ENCODE data around the gene PIWIL4. TPM values are rescaled to one million over a fixed set of nuclear protein-coding genes. Genes with fewer than 3 reads are reported as not detected.
"Not testable (repeated sequence)": the region's sequence is repeated elsewhere in the genome, so short reads cannot be mapped to it uniquely, and the experiment has no call there.

PIWIL4 gene
- total RNA-seq, 3 donors from 2014 or later, result 4.8 to 6.7 (median 5.6) TPM

GRCh38 chr11:94638301-94638901 lies 71.2 kb downstream of the PIWIL4 start:
- intact Hi-C loops (cut with DNase I; ENCODE audit: low total_unique reads), result no loop called here
- H3K4me3 ChIP-seq, result peak overlapping the region in 2 of 3 donors; percentile 5 to 44

GRCh38 chr11:94638902-94639373 lies 71.8 kb downstream of the PIWIL4 start:
- Histone ChIP-seq H3K27me3 (no peaks in the 10 kb centered on the region), H3K36me3 (no peaks in the 10 kb centered on the region), H3K4me3 (peak overlapping the region in 2 of 3 donors; percentile 5 to 44), H3K4me1 (no peaks in the 10 kb centered on the region), H3K27ac (peak overlapping the region; percentile 61 to 79), H3K9me3 (no peaks in the 10 kb centered on the region)
- TF ChIP-seq CTCF (IDR thresholded peaks at IDR 0.05) (no peak), POLR2A (IDR thresholded peaks at IDR 0.05) (no peak), POLR2AphosphoS5 (IDR thresholded peaks at IDR 0.05) (no peak)
- intact Hi-C loops (cut with DNase I; ENCODE audit: low total_unique reads), result no loop called here
- DNase-seq (ENCODE audit: low spot score in 2 of 2), result no peak

More at GRCh38 chr11:94638301-94638901, 71.2 kb downstream of the PIWIL4 start:
- H3K27me3 ChIP-seq, result no peaks in the 10 kb centered on the region
- no peaks in the 10 kb centered on the region for H3K4me1 ChIP-seq
- TF ChIP-seq CTCF (IDR thresholded peaks at IDR 0.05) (no peak), POLR2AphosphoS5 (IDR thresholded peaks at IDR 0.05) (no peak), POLR2A (IDR thresholded peaks at IDR 0.05) (no peak)
- peak overlapping the region; percentile 61 to 79 for H3K27ac ChIP-seq
- H3K36me3 ChIP-seq, result no peaks in the 10 kb centered on the region
- no peak for DNase-seq (ENCODE audit: low spot score in 2 of 2)
- H3K9me3 ChIP-seq, result no peaks in the 10 kb centered on the region

GRCh38 chr11:94639901-94640721 lies 72.9 kb downstream of the PIWIL4 start:
- Histone ChIP-seq H3K4me1 (no peaks in the 10 kb centered on the region), H3K27ac (no peak overlapping the region), H3K9me3 (no peaks in the 10 kb centered on the region), H3K4me3 (no peak overlapping the region), H3K36me3 (no peaks in the 10 kb centered on the region), H3K27me3 (no peaks in the 10 kb centered on the region)
- intact Hi-C loops (cut with DNase I; ENCODE audit: low total_unique reads), result no loop called here
- DNase-seq (ENCODE audit: low spot score in 2 of 2), result no peak
- no peak for TF ChIP-seq POLR2A (IDR thresholded peaks at IDR 0.05)
- no peak for TF ChIP-seq CTCF (IDR thresholded peaks at IDR 0.05)
- no peak for TF ChIP-seq POLR2AphosphoS5 (IDR thresholded peaks at IDR 0.05)

- no peak for TF ChIP-seq POLR2A (IDR thresholded peaks at IDR 0.05)
- TF ChIP-seq POLR2AphosphoS5 (IDR thresholded peaks at IDR 0.05), result no peak
- no peak for DNase-seq (ENCODE audit: low spot score in 2 of 2)
- intact Hi-C loops (cut with DNase I; ENCODE audit: low total_unique reads), result no loop called here
- H3K9me3 ChIP-seq, result no peaks in the 10 kb centered on the region
- no peak overlapping the region for H3K27ac ChIP-seq
- no peaks in the 10 kb centered on the region for H3K4me1 ChIP-seq
- no peaks in the 10 kb centered on the region for H3K27me3 ChIP-seq
- H3K4me3 ChIP-seq, result no peak overlapping the region
- H3K36me3 ChIP-seq, result no peaks in the 10 kb centered on the region
Measured at GRCh38 chr11:94641167-94641761, 74.1 kb downstream of the PIWIL4 start.

- H3K9me3 ChIP-seq; H3K27ac ChIP-seq; H3K27me3 ChIP-seq; intact Hi-C loops (cut with DNase I; ENCODE audit: low total_unique reads); H3K4me1 ChIP-seq; H3K4me3 ChIP-seq; H3K36me3 ChIP-seq; DNase-seq (ENCODE audit: low spot score in 2 of 2): not testable (repeated sequence)
Measured at GRCh38 chr11:94643186-94643585, 76.0 kb downstream of the PIWIL4 start.

- Histone ChIP-seq H3K27ac (no peak overlapping the region), H3K36me3 (no peaks in the 10 kb centered on the region), H3K4me1 (no peaks in the 10 kb centered on the region), H3K27me3 (no peaks in the 10 kb centered on the region), H3K9me3 (no peaks in the 10 kb centered on the region), H3K4me3 (no peak overlapping the region)
- intact Hi-C loops (cut with DNase I; ENCODE audit: low total_unique reads), result no loop called here
- TF ChIP-seq POLR2AphosphoS5 (IDR thresholded peaks at IDR 0.05) (no peak), POLR2A (IDR thresholded peaks at IDR 0.05) (no peak), CTCF (IDR thresholded peaks at IDR 0.05) (no peak)
- no peak for DNase-seq (ENCODE audit: low spot score in 2 of 2)
Measured at GRCh38 chr11:94647926-94648325, 80.8 kb downstream of the PIWIL4 start.

Data from breast epithelium (tissue), 4 donors.